CD4-positive, alpha-beta T cell treated with Interferon gamma for 1 hour (primary cell): ENCODE data around the gene PIM3.
"Not testable (repeated sequence)": the region's sequence is repeated elsewhere in the genome, so short reads cannot be mapped to it uniquely, and the experiment has no call there.

Source experiments
- DNase-seq: peaks from one replicate; pipeline ENCODE4 v3.0.0-alpha.2; 2020

The PIM3 gene

DNA sequence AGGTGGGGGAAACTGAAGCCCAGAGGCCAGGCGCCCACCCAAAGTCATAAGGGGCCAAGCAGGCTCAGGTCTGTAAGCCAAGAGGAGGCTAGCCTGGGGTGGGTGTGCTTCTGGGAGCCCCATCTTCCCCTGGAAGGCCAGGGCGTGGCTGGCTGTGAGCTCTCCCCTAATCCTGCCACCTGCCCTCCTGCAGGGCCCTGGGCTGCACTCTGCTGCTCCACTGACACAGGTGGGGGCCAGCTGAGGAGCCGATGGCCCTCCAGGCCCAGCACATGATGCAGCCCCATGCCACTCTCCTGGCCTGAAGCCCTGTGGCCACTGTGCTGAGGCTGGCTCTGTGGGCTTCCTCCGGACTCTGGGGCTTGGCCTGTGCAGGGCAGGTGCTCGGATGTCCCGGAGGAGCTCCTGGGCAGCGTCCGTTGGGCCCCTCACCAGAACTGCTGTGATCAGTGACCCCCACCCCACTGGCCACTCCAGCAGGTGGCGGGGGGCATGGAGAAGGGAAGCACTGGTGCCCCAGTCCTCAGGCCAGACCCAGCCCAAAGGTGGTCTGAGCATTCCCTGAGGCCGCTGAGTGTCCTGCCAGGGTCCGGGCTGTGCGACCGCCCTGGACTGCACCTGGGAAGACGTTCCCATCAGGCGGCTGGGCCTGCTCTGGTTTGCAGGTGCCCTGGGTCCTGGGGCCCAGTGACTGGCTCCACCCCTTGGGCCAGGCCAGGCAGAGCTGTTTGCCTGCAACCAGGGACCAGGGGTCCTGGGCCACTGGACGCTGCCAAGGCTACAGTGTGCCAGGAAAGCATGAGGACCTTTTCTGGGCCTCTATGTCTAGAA is 8.5 kb downstream of the PIM3 start:
- DNase-seq = no peak

DNA sequence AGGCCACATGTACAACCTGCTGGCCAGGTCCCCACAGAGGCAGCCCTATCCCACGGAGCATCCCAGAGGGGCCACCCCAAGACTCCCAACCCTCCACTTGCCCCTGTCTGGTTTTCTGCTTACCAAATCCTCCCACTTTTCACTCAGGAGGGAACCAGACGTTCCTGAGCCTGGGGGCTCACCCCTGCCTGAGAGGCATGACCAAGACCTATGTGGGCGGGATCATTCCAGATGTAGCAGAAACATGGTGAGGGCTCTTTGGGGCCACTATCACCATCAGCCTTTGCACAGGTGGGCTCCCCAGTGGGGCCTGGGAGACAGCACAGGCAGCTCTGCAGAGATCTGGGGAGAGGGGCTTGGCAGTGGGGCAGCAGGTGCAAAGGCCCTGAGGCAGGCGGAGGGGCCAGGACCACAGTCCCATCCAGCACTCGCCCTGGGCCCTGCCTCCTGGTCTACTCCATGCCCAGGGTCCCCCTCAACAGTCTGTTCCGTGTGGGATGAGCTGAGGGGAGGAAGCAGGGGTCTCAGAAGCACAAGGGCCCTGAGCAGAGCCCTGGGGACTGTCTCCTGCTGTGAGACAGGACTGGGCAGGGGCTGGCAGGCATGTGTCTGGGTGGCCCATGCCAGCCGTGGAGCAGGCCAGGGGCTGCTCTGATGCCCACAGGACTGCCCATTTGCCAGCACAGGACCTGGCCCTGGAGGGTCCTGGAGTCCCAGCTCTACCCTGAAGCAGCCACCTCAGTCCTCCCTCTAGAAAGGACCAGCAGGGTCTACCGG is 9.4 kb downstream of the PIM3 start:
- no peak for DNase-seq

DNA sequence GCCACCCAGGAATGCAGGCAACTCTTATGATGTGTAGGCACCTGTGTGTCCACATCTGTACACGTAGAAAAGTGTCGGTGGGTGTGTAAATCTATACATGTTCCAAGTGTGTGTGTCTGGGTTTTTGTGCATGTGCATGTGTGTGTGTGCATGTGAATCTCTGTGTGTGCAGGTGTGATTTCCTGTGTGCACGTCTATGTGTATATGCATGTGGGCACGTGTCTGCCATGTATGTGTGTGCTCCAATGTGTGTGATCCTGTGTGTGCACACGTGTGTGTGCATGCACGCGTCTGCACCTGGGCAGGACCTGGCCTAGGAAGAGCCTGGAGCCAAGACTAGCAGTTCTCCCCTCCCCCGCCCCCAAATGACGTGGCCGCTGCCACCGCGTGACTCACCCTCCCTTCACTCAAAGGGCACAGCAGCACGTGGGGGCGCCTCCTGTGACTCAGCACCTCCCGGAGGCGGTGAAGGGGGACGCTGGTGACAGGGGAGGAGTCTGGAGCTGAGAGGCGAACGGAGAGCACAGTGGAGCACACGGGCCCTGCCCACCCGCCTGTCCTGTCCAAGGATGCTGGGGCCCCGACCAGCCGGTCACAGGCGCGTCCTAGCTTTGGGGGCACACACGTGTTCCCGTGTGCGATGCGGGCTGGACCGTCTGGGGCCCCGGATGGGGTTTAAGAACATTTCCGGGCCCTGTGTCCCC is 10.1 kb downstream of the PIM3 start:
- DNase-seq = peak; percentile 94

DNA sequence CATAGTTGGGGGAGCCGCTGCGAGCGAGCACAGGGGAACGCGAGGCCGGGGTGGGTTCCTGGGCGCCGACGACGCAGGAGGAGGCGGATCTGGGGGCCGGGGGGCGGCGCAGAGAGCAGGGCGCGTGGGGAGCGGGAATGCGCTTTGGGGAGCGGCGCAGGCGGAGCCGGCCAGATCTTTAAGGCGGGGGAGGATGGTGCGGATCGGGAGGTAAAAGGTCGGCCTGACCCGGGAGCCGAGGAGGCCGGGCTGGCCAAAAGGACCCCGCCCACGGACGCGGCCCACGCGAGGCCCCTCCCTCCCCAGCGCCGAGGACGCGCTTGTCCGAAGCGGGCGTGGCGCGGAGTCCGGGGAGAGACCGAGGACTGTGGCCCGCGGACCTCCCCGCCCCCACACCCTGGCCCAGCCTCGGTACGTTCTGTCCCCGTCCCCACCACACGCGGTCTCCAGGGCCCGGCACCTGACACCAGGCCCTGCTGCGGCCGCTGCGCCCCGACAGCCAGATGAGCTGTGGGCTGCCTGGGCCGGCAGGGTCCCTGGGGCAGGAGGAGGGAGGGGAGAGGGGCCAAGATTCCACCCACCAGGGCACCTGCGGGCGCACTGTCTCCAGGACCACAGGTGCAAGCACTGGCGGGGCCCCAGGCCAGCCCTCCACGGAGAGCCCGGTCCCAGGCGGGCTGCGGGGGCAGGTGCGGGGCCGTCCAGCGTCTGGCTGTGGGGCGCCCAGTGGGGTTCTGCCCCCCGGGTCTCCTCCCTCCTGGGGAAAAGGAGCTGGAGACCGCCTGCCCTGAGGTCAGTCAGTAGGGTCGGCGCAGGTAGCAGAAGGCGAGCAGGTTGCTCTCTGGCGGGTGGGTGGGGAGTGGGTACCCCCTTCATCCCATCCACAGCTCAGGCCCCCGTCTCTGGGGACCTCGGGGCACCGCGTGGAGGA is 10.9 kb downstream of the PIM3 start:
- DNase-seq = peak; percentile 58

DNA sequence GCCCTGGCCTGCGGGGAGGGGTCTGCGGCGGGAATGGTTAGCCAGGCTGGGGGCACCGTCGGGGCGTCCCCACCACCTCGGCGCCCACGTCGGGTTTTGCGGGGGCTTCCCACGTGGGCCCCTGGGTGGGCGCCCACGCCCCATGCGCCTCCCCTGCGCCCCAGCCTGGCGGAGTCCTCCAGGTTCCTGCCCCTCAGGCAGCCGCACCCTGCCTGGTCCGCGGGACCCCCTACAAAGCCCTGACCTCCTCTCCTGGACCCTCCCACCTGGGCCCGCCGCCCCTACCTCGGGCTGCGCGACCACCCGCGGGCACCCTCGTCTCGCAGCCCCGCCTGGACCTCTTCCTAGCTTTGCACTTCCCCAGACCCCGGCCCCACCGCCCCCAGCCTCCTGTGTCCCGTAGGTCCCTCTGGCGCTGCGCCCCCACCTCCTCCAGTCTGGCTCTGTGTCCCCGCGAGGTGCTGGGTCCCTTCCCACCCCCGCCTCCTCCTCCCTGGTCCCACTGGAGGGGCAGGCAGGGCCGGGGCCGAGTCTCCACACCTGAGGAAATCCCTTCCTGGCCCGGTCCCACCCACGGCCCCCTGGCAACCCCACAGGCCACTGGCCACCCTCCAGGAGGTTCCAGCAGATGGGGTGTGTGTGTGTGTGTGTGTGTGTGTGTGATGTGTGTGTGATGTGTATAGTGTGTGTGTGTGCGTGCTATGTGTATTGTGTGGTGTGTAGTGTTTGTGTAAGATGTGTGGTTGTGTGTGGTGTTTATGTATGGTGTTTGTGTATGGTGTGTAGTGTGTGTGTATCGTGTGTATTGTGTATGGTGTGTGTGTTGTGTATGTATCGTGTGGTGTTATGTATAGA is 11.8 kb downstream of the PIM3 start:
- DNase-seq = no peak

DNA sequence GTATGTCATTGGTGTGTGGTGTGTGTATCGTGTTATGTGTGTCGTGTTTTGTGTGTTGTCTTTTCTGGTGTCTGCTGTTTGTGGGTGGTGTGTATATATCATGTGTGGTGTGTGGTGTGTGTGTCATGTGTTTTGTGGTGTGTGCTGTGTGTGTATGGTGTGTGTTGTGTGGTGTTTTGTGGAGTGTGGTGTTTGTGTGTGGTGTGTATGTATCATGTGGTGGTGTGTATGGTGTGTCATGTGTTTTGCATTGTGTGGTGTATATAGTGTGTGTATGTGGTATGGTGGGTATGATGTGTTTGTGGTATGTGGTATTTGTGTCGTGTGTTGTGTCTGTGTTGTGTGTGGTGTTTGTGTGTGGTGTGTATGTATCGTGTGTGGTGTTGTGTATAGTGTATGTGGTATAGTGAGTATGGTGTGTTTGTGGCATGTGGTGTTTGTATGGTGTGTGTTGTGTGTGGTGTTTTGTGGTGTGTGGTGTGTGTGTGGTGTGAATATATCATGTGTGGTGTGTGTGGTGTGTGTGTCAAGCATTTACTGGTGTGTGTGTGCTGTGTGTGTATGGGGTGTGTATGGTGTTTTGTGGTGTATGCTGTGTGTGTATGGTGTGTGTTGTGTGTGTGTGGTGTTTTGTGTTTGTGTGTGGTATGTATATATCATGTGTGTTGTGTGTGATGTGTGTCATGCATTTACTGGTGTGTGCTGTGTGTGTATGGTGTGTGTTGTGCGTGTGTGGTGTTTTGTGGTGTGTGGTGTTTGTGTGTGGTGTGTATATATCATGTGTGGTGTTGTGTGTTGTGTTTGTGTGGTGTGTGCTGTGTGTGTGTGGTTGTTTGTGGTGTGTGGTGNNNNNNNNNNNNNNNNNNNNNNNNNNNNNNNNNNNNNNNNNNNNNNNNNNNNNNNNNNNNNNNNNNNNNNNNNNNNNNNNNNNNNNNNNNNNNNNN is 12.7 kb downstream of the PIM3 start:
- no peak for DNase-seq

DNA sequence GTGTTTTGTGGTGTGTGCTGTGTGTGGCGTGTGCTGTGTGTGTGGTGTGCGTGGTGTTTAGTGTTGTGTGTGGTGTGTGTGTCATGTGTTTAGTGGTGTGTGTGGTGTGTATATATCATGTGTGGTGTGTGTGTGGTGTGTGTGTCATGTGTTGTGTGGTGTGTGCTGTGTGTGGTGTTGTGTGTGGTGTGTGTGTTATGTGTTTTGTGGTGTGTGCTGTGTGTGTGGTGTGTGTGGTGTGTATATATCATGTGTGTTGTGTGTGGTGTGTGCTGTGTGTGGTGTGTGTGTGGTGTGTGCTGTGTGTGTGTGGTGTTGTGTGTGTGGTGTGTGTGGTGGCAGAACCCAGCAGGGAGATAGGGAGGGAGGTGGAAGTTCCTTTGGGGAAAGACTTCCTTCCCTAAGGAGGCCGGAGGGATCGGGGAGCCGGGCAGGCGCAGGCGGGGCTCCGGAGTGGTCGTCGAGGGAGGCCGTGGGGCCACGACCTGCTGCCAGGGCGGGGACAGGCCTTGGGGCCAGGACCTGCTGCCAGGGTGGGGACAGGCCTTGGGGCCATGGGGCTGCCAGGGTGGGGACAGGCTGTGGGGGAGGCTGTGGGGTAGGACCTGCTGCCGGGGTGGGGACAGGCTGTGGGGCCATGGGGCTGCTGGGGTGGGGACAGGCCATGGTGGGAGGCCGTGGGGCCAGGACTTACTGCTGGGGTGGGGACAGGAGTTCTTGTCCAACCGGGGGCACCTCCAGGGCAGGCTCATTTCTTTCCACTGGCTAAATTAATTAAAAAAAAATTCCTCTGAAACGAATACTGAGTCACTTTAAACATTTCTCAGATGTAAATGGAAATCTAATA is 15.2 kb downstream of the PIM3 start:
- DNase-seq = no peak

DNA sequence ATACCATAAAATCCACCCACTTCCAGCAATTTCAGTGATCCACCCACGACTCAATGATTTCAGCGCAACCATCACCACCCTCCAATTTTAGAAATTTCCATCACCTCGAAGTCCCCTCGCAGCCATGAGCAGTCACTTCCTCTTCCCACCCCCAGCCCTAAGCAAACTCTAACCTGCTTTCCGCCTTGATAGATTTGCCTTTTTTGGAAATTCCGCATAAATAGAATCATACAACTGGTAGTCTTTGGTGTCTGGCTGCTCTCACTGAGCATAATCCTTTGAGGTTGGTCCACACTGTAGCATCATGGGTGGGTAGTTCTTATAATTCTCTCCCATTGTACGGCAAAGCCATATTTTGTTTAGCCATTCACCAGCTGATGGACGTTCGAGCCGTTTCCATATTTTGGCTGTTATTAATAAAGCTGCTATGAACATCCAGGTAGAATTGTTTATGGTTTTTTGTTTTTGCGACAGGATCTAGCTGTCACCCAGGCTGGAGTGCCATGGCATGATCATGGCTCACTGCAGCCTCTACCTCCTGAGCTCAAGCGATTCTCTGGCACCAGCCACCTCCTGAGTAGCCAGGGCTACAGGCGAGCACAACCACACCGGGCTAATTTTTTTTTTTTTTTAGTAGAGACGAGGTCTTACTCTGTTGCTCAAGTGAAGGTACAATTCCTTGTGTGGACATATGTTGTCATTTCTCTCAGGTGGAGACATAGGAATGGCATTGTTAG is 16.0 kb downstream of the PIM3 start:
- peak; percentile 43 for DNase-seq

DNA sequence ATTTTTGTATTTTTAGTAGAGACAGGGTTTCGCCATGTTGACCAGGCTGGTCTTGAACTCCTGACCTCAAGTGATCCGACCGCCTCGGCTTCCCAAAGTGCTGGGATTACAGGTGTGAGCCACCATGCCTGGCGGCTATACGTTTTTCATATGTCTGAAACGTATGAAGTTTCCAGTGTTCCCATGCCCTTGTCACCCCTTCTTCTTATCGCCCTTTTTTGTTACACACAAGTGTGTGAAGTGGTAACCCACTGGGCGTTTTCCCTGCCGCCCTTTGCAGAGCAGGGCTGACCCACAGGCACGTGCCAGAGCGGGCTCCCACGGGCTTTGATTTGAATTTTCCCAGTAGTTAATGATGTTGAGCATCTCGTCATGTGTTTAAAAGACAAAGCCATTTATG is 17.0 kb downstream of the PIM3 start:
- DNase-seq = no peak

DNA sequence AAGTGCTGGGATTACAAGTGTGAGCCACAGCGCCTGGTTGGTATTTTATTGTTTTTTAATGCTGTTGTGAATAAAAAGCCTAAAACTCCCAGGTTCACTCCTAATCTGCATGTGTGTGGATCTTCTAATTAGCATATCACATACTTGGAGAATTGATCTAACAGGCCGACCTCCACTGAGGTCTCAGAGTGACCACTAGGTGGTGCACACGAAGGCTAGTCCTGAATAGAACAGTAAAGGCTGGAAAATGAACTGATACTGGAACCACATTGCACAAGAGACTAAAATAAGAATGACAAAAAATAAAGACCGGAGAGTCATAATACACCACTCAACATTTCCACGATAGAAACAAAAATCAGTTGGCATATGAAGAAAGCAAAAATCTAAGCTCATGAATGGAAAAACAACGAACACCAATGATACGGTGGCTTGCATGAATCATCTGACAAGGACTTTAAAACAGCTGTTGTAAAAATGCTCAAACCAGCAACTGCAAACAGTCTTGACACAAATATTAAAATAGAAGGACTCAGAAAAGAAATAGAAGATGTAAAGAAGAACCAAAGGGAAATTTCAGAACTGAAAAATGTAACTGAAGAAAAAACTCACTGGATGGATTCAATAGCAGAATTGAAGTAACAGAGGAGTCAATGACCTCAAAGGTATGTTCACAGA is 19.2 kb downstream of the PIM3 start:
- DNase-seq = no peak

DNA sequence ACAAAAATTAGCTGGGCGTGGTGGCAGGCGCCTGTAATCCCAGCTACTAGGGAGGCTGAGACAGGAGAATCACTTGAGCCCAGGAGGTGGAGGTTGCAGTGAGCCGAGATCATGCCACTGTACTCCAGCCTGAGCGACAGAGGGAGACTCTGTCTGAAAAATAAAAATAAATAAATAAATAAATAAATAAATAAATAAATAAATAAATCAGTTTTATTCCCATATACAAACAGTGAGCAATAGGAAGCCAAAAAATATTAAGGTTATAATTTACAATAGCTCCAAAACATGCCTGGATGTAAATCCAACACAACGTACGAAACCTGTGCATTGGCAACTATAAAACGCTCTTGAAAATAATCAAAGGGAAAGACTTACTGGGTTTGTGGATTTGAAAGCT is 21.2 kb downstream of the PIM3 start:
- not testable (repeated sequence) for DNase-seq

DNA sequence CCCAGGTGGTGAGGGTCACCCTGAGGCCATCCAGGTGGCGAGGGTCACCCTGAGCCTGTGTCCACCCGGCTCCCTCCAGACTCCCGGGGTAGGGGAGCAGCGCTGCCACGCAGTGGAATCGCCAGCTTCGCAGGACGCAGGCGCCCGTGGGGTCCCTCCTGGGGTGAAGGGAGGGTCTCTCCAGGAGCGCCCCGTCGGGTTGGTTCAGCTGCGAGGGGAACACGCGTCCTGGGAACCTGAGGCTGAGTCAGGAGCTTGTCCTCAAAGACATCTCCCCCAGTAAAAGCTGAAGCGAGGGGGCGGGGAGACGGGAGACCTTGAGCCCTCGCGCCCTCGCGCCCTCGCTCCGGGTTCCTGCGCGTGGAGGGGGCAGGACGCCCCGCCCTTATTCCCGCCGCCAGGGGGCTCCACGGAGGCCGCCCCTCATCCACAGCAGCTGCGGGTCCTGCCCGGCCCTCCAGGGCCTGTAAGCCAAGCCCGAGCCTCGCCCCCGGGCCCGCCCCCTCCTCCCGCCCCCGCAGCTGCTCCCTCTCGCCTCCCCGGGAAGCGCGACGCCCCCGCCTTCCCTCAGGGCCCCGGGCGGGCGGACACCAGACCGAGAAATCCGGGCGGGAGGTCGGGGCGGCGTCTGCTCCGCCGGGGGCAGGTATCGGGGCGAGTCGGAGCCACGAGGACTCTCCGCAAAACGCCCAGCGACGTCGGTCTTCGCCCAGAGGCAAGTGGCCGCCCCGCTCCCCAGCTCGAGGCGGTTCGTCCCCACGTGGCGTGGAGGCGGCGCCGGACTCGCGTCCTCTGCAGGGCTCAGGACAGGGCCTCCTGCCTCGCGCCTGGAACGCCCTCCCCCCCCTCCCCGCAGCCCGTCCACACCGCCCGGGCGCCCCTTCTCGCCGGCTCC is 22.8 kb downstream of the PIM3 start:
- DNase-seq = peak; percentile 46

DNA sequence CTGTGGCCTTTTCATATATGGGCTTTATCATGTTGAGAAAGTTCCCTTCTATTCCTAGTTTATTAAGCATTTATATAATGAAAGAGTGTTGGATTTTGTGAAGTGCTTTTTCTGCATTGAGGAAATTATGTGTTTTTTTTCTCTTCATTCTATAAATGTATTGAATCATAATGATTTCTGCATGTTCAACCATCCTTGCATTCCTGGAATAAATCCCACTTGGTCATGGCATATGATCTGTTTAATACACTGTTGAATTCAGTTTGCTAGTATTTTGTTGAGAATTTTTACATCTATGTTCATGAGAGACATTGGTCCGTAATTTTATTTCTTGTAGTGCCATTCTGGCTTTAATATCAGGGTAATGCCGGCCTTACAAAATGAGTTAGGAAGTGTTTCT is 25.8 kb downstream of the PIM3 start:
- DNase-seq = no peak

DNA sequence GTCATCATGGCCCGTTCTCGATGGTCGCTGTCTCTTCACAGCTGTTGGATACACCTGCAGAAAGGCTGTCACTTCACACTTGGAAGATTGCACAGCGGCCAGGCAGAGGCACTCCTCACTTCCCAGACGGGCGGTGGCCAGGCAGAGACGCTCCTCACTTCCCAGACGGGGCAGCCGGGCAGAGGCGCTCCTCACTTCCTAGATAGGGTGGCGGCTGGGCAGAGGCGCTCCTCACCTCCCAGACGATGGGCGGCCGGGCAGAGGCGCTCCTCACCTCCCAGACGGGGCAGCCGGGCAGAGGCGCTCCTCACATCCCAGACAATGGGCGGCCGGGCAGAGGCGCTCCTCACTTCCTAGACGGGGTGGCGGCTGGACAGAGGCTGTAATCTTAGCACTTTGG is 29.3 kb downstream of the PIM3 start:
- not testable (repeated sequence) for DNase-seq

DNA sequence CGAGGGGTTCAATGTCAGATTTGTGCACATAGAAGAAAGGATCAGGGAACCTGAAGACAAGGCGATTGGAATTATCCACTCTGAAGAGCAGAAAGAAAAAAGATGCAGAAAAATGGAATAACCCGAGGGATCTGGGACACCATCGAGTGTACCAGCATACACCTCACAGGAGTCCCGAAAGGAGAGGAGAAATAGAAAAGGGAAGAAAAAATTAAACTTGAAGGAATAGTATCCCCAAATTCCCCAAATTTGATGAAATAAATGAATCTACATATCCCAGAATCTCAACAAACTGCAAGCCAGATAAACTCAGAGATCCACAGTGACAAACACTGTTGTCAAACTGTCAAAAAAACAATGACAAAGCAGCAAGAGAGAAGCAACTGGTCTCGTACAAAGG is 30.6 kb downstream of the PIM3 start:
- DNase-seq = no peak

DNA sequence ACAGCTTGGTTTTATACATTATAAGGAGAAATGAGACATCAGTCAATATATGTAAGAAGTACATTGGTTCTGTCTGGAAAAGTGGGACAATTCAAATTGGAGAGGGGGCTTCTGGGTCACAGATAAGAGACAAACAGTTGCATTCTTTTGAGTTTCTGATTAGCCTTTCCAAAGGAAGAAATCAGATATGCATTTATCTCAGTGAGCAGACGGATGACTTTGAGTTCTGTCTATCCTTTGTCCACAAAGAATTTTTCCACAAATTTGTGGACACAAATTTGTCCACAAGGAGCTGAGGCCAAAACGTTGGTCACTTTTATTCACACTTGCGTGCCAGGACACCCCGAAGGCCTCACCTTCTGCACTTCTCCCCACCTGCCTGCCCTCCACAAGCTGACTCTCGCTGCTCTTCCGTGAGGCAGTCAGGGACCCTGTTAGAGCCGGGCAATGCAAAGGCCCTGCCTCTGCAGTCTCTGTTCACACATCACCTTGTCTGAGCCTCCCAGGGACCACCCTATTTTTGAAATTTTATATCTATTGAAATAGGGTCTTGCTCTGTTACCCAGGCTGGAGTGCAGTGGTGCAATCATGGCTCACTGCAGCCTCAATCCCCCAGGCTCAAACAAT is 31.4 kb downstream of the PIM3 start:
- no peak for DNase-seq
